ENCODE measurements around the gene FXYD4.

- TF ChIP-seq CTCF (IDR thresholded peaks at IDR 0.05) (no peak), POLR2A (IDR thresholded peaks at IDR 0.05) (peak in 2 of 4 donors; percentile 63 to 69)
Measured at GRCh38 chr10:43420369-43421200, 49.1 kb downstream of the FXYD4 start.
